NCI-H460 (cell line): ENCODE data around the gene CNNM3. TPM values are rescaled to one million over a fixed set of nuclear protein-coding genes. Genes with fewer than 3 reads are reported as not detected.
"Not testable (repeated sequence)": the region's sequence is repeated elsewhere in the genome, so short reads cannot be mapped to it uniquely, and the experiment has no call there.

Experiments used
- DNase-seq: peaks from one replicate; pipeline ENCODE4 v3.0.0-alpha.2; 2016; ENCODE audit warnings: low read depth; ENCODE audit errors: extremely low read depth
- polyA plus RNA-seq: library from polyadenylated mRNA; depleted of rRNA; stranded (reverse); fragments of >200 nt; gene quantifications from 2 replicates; pipeline ENCODE4 v1.2.3, GENCODE V29; 2014; cell fraction: nucleus; rRNA removed
- total RNA-seq: library from RNA; depleted of rRNA; stranded (reverse); fragments of >200 nt; shearing (Covaris generic); gene quantifications from 2 replicates; pipeline ENCODE4 v1.2.3, GENCODE V29; 2014; rRNA removed

CNNM3 gene
- total RNA-seq = 8.3 and 10.5 TPM in 2 replicates
- polyA plus RNA-seq = 8.1 and 12.0 TPM in 2 replicates

- DNase-seq = peak; percentile 92
These were observed at the start of gene CNNM3 for GRCh38 chr2:96816127-96816835. TSS of gene CNNM3 (plus strand) at chr2:96816268. CDS start at chr2:96816278, 10 bp downstream.

GRCh38 chr2:96767135-96767871, 48.8 kb upstream of the CNNM3 start:
- DNase-seq = no peak

- no peak for DNase-seq
These were observed 47.9 kb upstream of the CNNM3 start for GRCh38 chr2:96768083-96768561.

GRCh38 chr2:96769814-96770213, 46.3 kb upstream of the CNNM3 start:
- no peak for DNase-seq

- DNase-seq = no peak
These were observed 45.4 kb upstream of the CNNM3 start for GRCh38 chr2:96770442-96771202.

- DNase-seq = no peak
These were observed 44.1 kb upstream of the CNNM3 start for GRCh38 chr2:96771796-96772618.

- no peak for DNase-seq
These were observed 43.0 kb upstream of the CNNM3 start for GRCh38 chr2:96772903-96773671.

GRCh38 chr2:96773922-96774321, 42.1 kb upstream of the CNNM3 start:
- no peak for DNase-seq

- no peak for DNase-seq
These were observed 40.9 kb upstream of the CNNM3 start for GRCh38 chr2:96775160-96775559.

- no peak for DNase-seq
These were observed 32.7 kb upstream of the CNNM3 start for GRCh38 chr2:96783388-96783787.

- DNase-seq = no peak
These were observed 28.7 kb upstream of the CNNM3 start for GRCh38 chr2:96787411-96787810.

GRCh38 chr2:96788442-96789244, 27.4 kb upstream of the CNNM3 start:
- no peak for DNase-seq

- no peak for DNase-seq
These were observed 26.8 kb upstream of the CNNM3 start for GRCh38 chr2:96789245-96789617.

- no peak for DNase-seq
These were observed 23.0 kb upstream of the CNNM3 start for GRCh38 chr2:96792772-96793749.

- no peak for DNase-seq
These were observed 21.0 kb upstream of the CNNM3 start for GRCh38 chr2:96795076-96795475.

- DNase-seq = not testable (repeated sequence)
These were observed 19.6 kb upstream of the CNNM3 start for GRCh38 chr2:96796497-96796896.

GRCh38 chr2:96797066-96797625, 18.9 kb upstream of the CNNM3 start:
- no peak for DNase-seq
